ENCODE results near the gene CLIP4.

The CLIP4 gene

DNA sequence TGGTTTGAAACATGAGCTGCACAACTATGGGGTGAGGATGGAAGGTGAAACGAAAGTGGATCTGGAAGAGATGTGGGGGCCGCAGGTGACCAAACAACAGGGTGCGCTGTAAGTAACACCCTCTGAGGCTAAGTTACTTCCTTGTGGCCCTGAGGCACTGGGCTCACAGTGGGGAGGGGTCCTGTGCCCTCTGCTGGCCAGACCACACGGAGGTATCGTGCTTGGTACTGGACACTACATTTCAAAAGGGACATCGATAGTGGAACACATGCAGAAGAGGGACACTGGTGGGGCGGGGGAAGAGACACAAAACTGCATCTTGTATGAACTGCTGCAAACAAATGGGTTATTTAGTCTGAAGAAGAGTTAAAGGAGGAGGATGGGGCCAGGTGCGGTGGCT is 110.6 kb downstream of the CLIP4 start:
- in situ Hi-C loops (cut with MboI; ENCODE audit: low pct_unique_long_range_greater_than_20kb, low sequenced_read_pairs): no loop called here
- DNase-seq: no peak

- in situ Hi-C loops (cut with MboI; ENCODE audit: low pct_unique_long_range_greater_than_20kb, low sequenced_read_pairs): no loop called here
- no peak for DNase-seq
These were observed 111.2 kb downstream of the CLIP4 start for GRCh38 chr2:29226375-29226774.

GRCh38 chr2:29226808-29227207 is 111.6 kb downstream of the CLIP4 start:
- no peak for DNase-seq
- in situ Hi-C loops (cut with MboI; ENCODE audit: low pct_unique_long_range_greater_than_20kb, low sequenced_read_pairs): no loop called here

GRCh38 chr2:29227935-29228675 is 112.9 kb downstream of the CLIP4 start:
- in situ Hi-C loops (cut with MboI; ENCODE audit: low pct_unique_long_range_greater_than_20kb, low sequenced_read_pairs): no loop called here
- DNase-seq: no peak

DNA sequence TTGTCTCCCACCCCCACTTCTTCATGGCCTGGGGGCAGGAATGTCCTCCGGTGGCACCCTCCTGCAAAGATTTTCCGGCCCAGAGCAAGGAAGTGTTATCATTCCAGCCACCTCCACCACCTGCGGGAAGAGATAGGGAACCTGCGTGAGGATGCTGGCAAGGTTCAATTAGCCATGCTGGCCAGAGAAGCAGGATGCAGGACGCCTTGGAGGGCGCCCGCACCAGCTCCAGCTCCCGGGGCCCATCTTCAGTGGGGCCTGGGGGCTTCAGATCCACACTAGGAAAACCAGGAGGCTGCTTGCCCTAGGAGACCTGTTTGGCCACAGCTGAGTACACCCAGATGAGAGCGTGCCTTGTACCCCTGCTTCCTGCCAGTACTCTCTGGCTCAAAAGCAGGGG is 113.7 kb downstream of the CLIP4 start:
- DNase-seq: no peak
- in situ Hi-C loops (cut with MboI; ENCODE audit: low pct_unique_long_range_greater_than_20kb, low sequenced_read_pairs): no loop called here

GRCh38 chr2:29229640-29230039 is 114.4 kb downstream of the CLIP4 start:
- DNase-seq: no peak
- in situ Hi-C loops (cut with MboI; ENCODE audit: low pct_unique_long_range_greater_than_20kb, low sequenced_read_pairs): no loop called here

- in situ Hi-C loops (cut with MboI; ENCODE audit: low pct_unique_long_range_greater_than_20kb, low sequenced_read_pairs): no loop called here
These were observed 116.8 kb downstream of the CLIP4 start for GRCh38 chr2:29232041-29232440.

DNA sequence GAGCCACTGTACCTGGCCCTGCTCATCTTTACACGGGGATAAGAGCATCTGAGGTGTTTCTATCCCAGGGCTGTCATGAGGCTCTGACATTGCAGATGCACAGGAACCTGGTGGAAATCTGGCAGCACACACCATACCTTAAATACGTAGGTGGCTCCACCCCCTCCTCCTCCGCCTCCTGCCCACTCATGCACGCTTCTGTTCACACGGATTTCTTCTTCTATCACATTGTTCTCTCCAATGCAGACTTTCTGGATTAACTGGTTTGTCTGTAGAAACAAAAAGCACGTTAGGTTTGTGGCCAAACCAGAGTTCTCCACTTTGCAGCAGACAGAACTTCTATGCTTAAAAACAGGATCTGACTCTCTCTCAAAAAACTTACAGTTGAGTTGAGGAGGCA is 118.2 kb downstream of the CLIP4 start:
- in situ Hi-C loops (cut with MboI; ENCODE audit: low pct_unique_long_range_greater_than_20kb, low sequenced_read_pairs): no loop called here
- no peak for DNase-seq

More at GRCh38 chr2:29232041-29232440, 116.8 kb downstream of the CLIP4 start:
- DNase-seq: no peak

GRCh38 chr2:29235411-29235810 is 120.2 kb downstream of the CLIP4 start:
- DNase-seq: no peak
- in situ Hi-C loops (cut with MboI; ENCODE audit: low pct_unique_long_range_greater_than_20kb, low sequenced_read_pairs): no loop called here

- in situ Hi-C loops (cut with MboI; ENCODE audit: low pct_unique_long_range_greater_than_20kb, low sequenced_read_pairs): no loop called here
- DNase-seq: no peak
These were observed 120.9 kb downstream of the CLIP4 start for GRCh38 chr2:29236074-29236473.

DNA sequence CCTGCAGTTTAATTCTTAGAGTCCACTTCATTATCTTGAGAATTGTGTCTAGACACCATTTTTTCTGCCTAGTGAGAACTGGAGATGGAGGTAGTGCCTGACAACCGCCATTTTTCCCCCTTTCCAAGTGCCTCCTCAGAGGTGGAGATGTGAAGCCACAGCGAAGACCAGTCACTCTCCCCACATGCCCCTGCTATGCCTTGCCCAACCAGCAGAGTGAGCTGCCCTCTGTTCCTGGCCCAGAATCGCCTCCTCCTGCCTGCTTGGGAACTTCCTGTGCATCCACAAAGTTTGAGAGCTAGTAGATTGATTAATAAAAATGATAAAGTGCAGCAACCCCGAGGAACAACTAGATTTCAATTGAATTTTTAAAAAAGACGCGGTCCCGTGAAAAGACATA is 123.3 kb downstream of the CLIP4 start:
- in situ Hi-C loops (cut with MboI; ENCODE audit: low pct_unique_long_range_greater_than_20kb, low sequenced_read_pairs): no loop called here
- peak; percentile 29 for DNase-seq
